Astrocyte (in vitro differentiated cells and primary cell): ENCODE measurements around the gene DNAJC11. TPM values are rescaled to one million over a fixed set of nuclear protein-coding genes. Genes with fewer than 3 reads are reported as not detected.
"Not testable (repeated sequence)": the region's sequence is repeated elsewhere in the genome, so short reads cannot be mapped to it uniquely, and the experiment has no call there.

Source experiments
- DNase-seq: peaks from one replicate; pipeline ENCODE4 v3.0.0-alpha.2; 2010; ENCODE audit warnings: low read depth
- FAIRE-seq: peaks from 2 replicates; lab custom pipeline; 2011; peaks lifted over from hg19 to GRCh38; lab: Jason Lieb, UNC
- H2AFZ ChIP-seq: 2 replicates; pipeline ENCODE4 v1.6.0; 2012; ENCODE audit warnings: low read depth, low read length, inconsistent platforms
- H3K27ac ChIP-seq: 2 replicates; pipeline ENCODE4 v1.5.1; 2011; ENCODE audit warnings: low read depth, low read length, inconsistent platforms
- H3K27me3 ChIP-seq: 2 replicates; pipeline ENCODE4 v1.6.0; 2011; ENCODE audit warnings: low read length, inconsistent platforms; ENCODE audit not compliant: insufficient read depth
- H3K36me3 ChIP-seq: 2 replicates; pipeline ENCODE4 v1.5.1; 2011; ENCODE audit warnings: low read length, inconsistent platforms; ENCODE audit not compliant: insufficient read depth
- H3K4me1 ChIP-seq: 2 replicates; pipeline ENCODE4 v1.5.1; 2011; ENCODE audit warnings: low read length, inconsistent platforms; ENCODE audit not compliant: insufficient read depth
- H3K4me2 ChIP-seq: 2 replicates; pipeline ENCODE4 v1.6.0; 2012; ENCODE audit warnings: low read length, inconsistent platforms
- H3K4me3 ChIP-seq: 2 replicates; pipeline ENCODE4 v1.5.1; 2011; ENCODE audit warnings: low read depth, mild to moderate bottlenecking, low read length, inconsistent platforms; ENCODE audit not compliant: insufficient read depth
- H3K79me2 ChIP-seq: 2 replicates; pipeline ENCODE4 v1.6.0; 2012; ENCODE audit warnings: mild to moderate bottlenecking, low read length, inconsistent platforms; ENCODE audit not compliant: insufficient read depth
- H3K9ac ChIP-seq: 2 replicates; pipeline ENCODE4 v1.6.0; 2012; ENCODE audit warnings: mild to moderate bottlenecking, low read length, inconsistent platforms
- H3K9me3 ChIP-seq: 2 replicates; pipeline ENCODE4 v1.5.1; 2012; ENCODE audit warnings: low read depth, mild to moderate bottlenecking, low read length, inconsistent platforms; ENCODE audit not compliant: insufficient read depth
- H4K20me1 ChIP-seq: 2 replicates; pipeline ENCODE4 v1.6.0; 2012; ENCODE audit warnings: low read length, inconsistent platforms; ENCODE audit not compliant: insufficient read depth
- H3K27ac Mint-ChIP-seq: one replicate; pipeline ENCODE4 v1.8.0; 2021; ENCODE audit warnings: mild to moderate bottlenecking, mixed read lengths; ENCODE audit not compliant: unreplicated experiment
- H3K27me3 Mint-ChIP-seq: one replicate; pipeline ENCODE4 v1.8.0; 2021; ENCODE audit warnings: low read depth, mixed read lengths; ENCODE audit not compliant: unreplicated experiment
- H3K36me3 Mint-ChIP-seq: one replicate; pipeline ENCODE4 v1.8.0; 2021; ENCODE audit warnings: low read depth, mixed read lengths; ENCODE audit not compliant: unreplicated experiment
- H3K4me1 Mint-ChIP-seq: one replicate; pipeline ENCODE4 v1.8.0; 2021; ENCODE audit warnings: low read depth, mixed read lengths; ENCODE audit not compliant: unreplicated experiment
- H3K4me3 Mint-ChIP-seq: one replicate; pipeline ENCODE4 v1.8.0; 2021; ENCODE audit warnings: mild to moderate bottlenecking, moderate library complexity, mixed read lengths; ENCODE audit not compliant: unreplicated experiment
- H3K9me3 Mint-ChIP-seq: one replicate; pipeline ENCODE4 v1.8.0; 2021; ENCODE audit warnings: mild to moderate bottlenecking, mixed read lengths; ENCODE audit not compliant: unreplicated experiment
- CTCF ChIP-seq: IDR thresholded peaks from 2 replicates; pipeline ENCODE4 v1.5.1; 2011; ENCODE audit warnings: low read depth, mild to moderate bottlenecking, inconsistent platforms, low read length, moderate library complexity; ENCODE audit not compliant: insufficient read depth
- EZH2 ChIP-seq: IDR thresholded peaks from 2 replicates; pipeline ENCODE4 v1.6.1; 2012; ENCODE audit warnings: mild to moderate bottlenecking, low read length, inconsistent platforms; ENCODE audit not compliant: insufficient read depth
- total RNA-seq: library from RNA; stranded (reverse); gene quantifications from 2 replicates; pipeline ENCODE4 v1.2.1, GENCODE V29; 2021

DNAJC11 gene
- total RNA-seq, 1 donor from 2014 or later = 63.9 TPM

- TF ChIP-seq CTCF = no peak
- no peak for TF ChIP-seq EZH2
- H4K20me1 ChIP-seq = no peaks in the 10 kb centered on the region
- no peak overlapping the region for H2AFZ ChIP-seq
- Mint-ChIP-seq H3K4me3 (no peak overlapping the region), H3K9me3 (peaks cover 3% of the 10 kb centered on the region), H3K4me1 (peaks cover 11% of the 10 kb centered on the region), H3K27ac (no peak overlapping the region), H3K27me3 (peaks cover 14% of the 10 kb centered on the region), H3K36me3 (no peaks in the 10 kb centered on the region)
- H3K9me3 ChIP-seq = no peaks in the 10 kb centered on the region
- H3K9ac ChIP-seq = no peak overlapping the region
- no peak overlapping the region for H3K4me2 ChIP-seq
- no peaks in the 10 kb centered on the region for H3K79me2 ChIP-seq
- no peak overlapping the region for H3K4me3 ChIP-seq
- no peak for FAIRE-seq
- peaks cover 13% of the 10 kb centered on the region for H3K4me1 ChIP-seq
- H3K27me3 ChIP-seq = peaks cover 19% of the 10 kb centered on the region
- H3K36me3 ChIP-seq = no peaks in the 10 kb centered on the region
- no peak overlapping the region for H3K27ac ChIP-seq
- no peak for DNase-seq
These were observed 43.5 kb upstream of the DNAJC11 start for GRCh38 chr1:6745073-6745472.

GRCh38 chr1:6743189-6744101 is 41.8 kb upstream of the DNAJC11 start:
- Mint-ChIP-seq H3K36me3 (no peaks in the 10 kb centered on the region), H3K9me3 (no peaks in the 10 kb centered on the region), H3K4me1 (peaks cover 11% of the 10 kb centered on the region), H3K27me3 (peaks cover 5% of the 10 kb centered on the region), H3K27ac (peak overlapping the region; percentile 93), H3K4me3 (peak overlapping the region; percentile 34)
- Histone ChIP-seq H3K9ac (no peak overlapping the region), H3K4me2 (peak overlapping the region; percentile 73), H3K4me3 (no peak overlapping the region), H2AFZ (peak overlapping the region; percentile 89), H3K36me3 (no peaks in the 10 kb centered on the region), H3K27me3 (peaks cover 11% of the 10 kb centered on the region), H3K27ac (peak overlapping the region; percentile 31), H3K79me2 (no peaks in the 10 kb centered on the region), H4K20me1 (no peaks in the 10 kb centered on the region), H3K4me1 (peaks cover 13% of the 10 kb centered on the region), H3K9me3 (no peaks in the 10 kb centered on the region)
- FAIRE-seq (peak; percentile 96), DNase-seq (peak; percentile 88)
- TF ChIP-seq CTCF (no peak), EZH2 (no peak)

- not testable (repeated sequence) for H3K4me2 ChIP-seq, H3K36me3 ChIP-seq, H3K9ac ChIP-seq, H3K27ac ChIP-seq, H2AFZ ChIP-seq, H3K27me3 ChIP-seq, FAIRE-seq, DNase-seq, H3K4me3 ChIP-seq, H3K9me3 ChIP-seq, H4K20me1 ChIP-seq, H3K36me3 Mint-ChIP-seq, H3K9me3 Mint-ChIP-seq, H3K4me3 Mint-ChIP-seq, H3K27me3 Mint-ChIP-seq, H3K27ac Mint-ChIP-seq, H3K79me2 ChIP-seq
- H3K4me1 Mint-ChIP-seq = peaks cover 11% of the 10 kb centered on the region
- peaks cover 13% of the 10 kb centered on the region for H3K4me1 ChIP-seq
These were observed 41.1 kb upstream of the DNAJC11 start for GRCh38 chr1:6742676-6743188.
